Astrocyte (in vitro differentiated cells and primary cell): ENCODE results near the gene HOPX. TPM values are rescaled to one million over a fixed set of nuclear protein-coding genes. Genes with fewer than 3 reads are reported as not detected.

Experiments
- DNase-seq: peaks from one replicate; pipeline ENCODE4 v3.0.0-alpha.2; 2010; ENCODE audit warnings: low read depth
- FAIRE-seq: peaks from 2 replicates; lab custom pipeline; 2011; peaks lifted over from hg19 to GRCh38; lab: Jason Lieb, UNC
- H2AFZ ChIP-seq: 2 replicates; pipeline ENCODE4 v1.6.0; 2012; ENCODE audit warnings: low read depth, low read length, inconsistent platforms
- H3K27ac ChIP-seq: 2 replicates; pipeline ENCODE4 v1.5.1; 2011; ENCODE audit warnings: low read depth, low read length, inconsistent platforms
- H3K27me3 ChIP-seq: 2 replicates; pipeline ENCODE4 v1.6.0; 2011; ENCODE audit warnings: low read length, inconsistent platforms; ENCODE audit not compliant: insufficient read depth
- H3K36me3 ChIP-seq: 2 replicates; pipeline ENCODE4 v1.5.1; 2011; ENCODE audit warnings: low read length, inconsistent platforms; ENCODE audit not compliant: insufficient read depth
- H3K4me1 ChIP-seq: 2 replicates; pipeline ENCODE4 v1.5.1; 2011; ENCODE audit warnings: low read length, inconsistent platforms; ENCODE audit not compliant: insufficient read depth
- H3K4me2 ChIP-seq: 2 replicates; pipeline ENCODE4 v1.6.0; 2012; ENCODE audit warnings: low read length, inconsistent platforms
- H3K4me3 ChIP-seq: 2 replicates; pipeline ENCODE4 v1.5.1; 2011; ENCODE audit warnings: low read depth, mild to moderate bottlenecking, low read length, inconsistent platforms; ENCODE audit not compliant: insufficient read depth
- H3K79me2 ChIP-seq: 2 replicates; pipeline ENCODE4 v1.6.0; 2012; ENCODE audit warnings: mild to moderate bottlenecking, low read length, inconsistent platforms; ENCODE audit not compliant: insufficient read depth
- H3K9ac ChIP-seq: 2 replicates; pipeline ENCODE4 v1.6.0; 2012; ENCODE audit warnings: mild to moderate bottlenecking, low read length, inconsistent platforms
- H3K9me3 ChIP-seq: 2 replicates; pipeline ENCODE4 v1.5.1; 2012; ENCODE audit warnings: low read depth, mild to moderate bottlenecking, low read length, inconsistent platforms; ENCODE audit not compliant: insufficient read depth
- H4K20me1 ChIP-seq: 2 replicates; pipeline ENCODE4 v1.6.0; 2012; ENCODE audit warnings: low read length, inconsistent platforms; ENCODE audit not compliant: insufficient read depth
- H3K27ac Mint-ChIP-seq: one replicate; pipeline ENCODE4 v1.8.0; 2021; ENCODE audit warnings: mild to moderate bottlenecking, mixed read lengths; ENCODE audit not compliant: unreplicated experiment
- H3K27me3 Mint-ChIP-seq: one replicate; pipeline ENCODE4 v1.8.0; 2021; ENCODE audit warnings: low read depth, mixed read lengths; ENCODE audit not compliant: unreplicated experiment
- H3K36me3 Mint-ChIP-seq: one replicate; pipeline ENCODE4 v1.8.0; 2021; ENCODE audit warnings: low read depth, mixed read lengths; ENCODE audit not compliant: unreplicated experiment
- H3K4me1 Mint-ChIP-seq: one replicate; pipeline ENCODE4 v1.8.0; 2021; ENCODE audit warnings: low read depth, mixed read lengths; ENCODE audit not compliant: unreplicated experiment
- H3K4me3 Mint-ChIP-seq: one replicate; pipeline ENCODE4 v1.8.0; 2021; ENCODE audit warnings: mild to moderate bottlenecking, moderate library complexity, mixed read lengths; ENCODE audit not compliant: unreplicated experiment
- H3K9me3 Mint-ChIP-seq: one replicate; pipeline ENCODE4 v1.8.0; 2021; ENCODE audit warnings: mild to moderate bottlenecking, mixed read lengths; ENCODE audit not compliant: unreplicated experiment
- EZH2 ChIP-seq: IDR thresholded peaks from 2 replicates; pipeline ENCODE4 v1.6.1; 2012; ENCODE audit warnings: mild to moderate bottlenecking, low read length, inconsistent platforms; ENCODE audit not compliant: insufficient read depth
- total RNA-seq: library from RNA; stranded (reverse); gene quantifications from 2 replicates; pipeline ENCODE4 v1.2.1, GENCODE V29; 2021
- TF ChIP-seq, protein P1 (sequence below): IDR thresholded peaks from 2 replicates; pipeline ENCODE4 v1.5.1; 2011; ENCODE audit warnings: low read depth, mild to moderate bottlenecking, inconsistent platforms, low read length, moderate library complexity; ENCODE audit not compliant: insufficient read depth

Gene HOPX
- total RNA-seq, 1 donor from 2014 or later: 1.7 TPM

- Histone ChIP-seq H4K20me1 (no peaks in the 10 kb centered on the region), H3K79me2 (no peaks in the 10 kb centered on the region), H3K9me3 (no peaks in the 10 kb centered on the region), H3K36me3 (no peaks in the 10 kb centered on the region), H3K4me1 (peaks cover 13% of the 10 kb centered on the region), H3K4me2 (peak overlapping the region; percentile 13), H3K27me3 (no peaks in the 10 kb centered on the region), H3K9ac (no peak overlapping the region), H2AFZ (no peak overlapping the region), H3K27ac (no peak overlapping the region), H3K4me3 (no peak overlapping the region)
- Mint-ChIP-seq H3K36me3 (no peaks in the 10 kb centered on the region), H3K27me3 (peaks cover 2% of the 10 kb centered on the region), H3K4me3 (no peak overlapping the region), H3K9me3 (no peaks in the 10 kb centered on the region), H3K4me1 (peaks cover 13% of the 10 kb centered on the region), H3K27ac (peak overlapping the region; percentile 75)
- no peak for TF ChIP-seq EZH2
- TF ChIP-seq, protein P1, sequence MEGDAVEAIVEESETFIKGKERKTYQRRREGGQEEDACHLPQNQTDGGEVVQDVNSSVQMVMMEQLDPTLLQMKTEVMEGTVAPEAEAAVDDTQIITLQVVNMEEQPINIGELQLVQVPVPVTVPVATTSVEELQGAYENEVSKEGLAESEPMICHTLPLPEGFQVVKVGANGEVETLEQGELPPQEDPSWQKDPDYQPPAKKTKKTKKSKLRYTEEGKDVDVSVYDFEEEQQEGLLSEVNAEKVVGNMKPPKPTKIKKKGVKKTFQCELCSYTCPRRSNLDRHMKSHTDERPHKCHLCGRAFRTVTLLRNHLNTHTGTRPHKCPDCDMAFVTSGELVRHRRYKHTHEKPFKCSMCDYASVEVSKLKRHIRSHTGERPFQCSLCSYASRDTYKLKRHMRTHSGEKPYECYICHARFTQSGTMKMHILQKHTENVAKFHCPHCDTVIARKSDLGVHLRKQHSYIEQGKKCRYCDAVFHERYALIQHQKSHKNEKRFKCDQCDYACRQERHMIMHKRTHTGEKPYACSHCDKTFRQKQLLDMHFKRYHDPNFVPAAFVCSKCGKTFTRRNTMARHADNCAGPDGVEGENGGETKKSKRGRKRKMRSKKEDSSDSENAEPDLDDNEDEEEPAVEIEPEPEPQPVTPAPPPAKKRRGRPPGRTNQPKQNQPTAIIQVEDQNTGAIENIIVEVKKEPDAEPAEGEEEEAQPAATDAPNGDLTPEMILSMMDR: no peak
- DNase-seq (peak; percentile 23), FAIRE-seq (no peak)
Observed at GRCh38 chr4:56689201-56689969, 8.3 kb upstream of the HOPX start.

DNA sequence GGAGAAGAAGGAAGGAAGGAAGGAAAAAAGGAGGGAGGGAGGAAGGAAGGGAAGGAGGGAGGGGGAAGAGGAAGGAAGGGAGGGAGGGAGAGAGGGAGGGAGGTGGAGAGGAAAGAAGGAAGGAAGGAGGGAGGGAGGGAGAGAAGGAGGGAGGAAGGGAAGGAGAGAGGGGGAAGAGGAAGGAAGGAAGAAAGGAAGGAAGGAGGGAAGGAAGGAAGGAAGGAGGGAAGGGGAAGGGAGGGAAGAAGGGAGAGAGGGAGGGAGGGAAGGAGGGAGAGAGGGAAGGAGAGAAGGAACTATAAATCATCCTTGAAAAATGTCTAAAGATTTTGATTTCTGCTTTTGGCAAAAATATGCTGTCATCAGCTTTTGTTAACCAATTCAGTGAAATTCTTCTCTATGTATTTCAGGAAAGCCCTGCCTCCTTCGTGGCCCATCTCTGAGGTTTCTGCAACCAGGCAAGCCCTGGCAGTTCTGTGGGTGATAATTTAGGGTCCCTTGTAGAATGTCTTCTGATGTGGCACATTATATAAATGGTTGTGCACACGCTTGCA, 7.1 kb upstream of the HOPX start:
- H3K79me2 ChIP-seq: no peaks in the 10 kb centered on the region
- FAIRE-seq (no peak), DNase-seq (no peak)
- no peak overlapping the region for H2AFZ ChIP-seq
- Mint-ChIP-seq H3K4me1 (peaks cover 17% of the 10 kb centered on the region), H3K27ac (no peak overlapping the region), H3K27me3 (peaks cover 2% of the 10 kb centered on the region), H3K4me3 (no peak overlapping the region), H3K9me3 (no peaks in the 10 kb centered on the region), H3K36me3 (no peaks in the 10 kb centered on the region)
- H3K27me3 ChIP-seq: no peaks in the 10 kb centered on the region
- H3K9me3 ChIP-seq: no peaks in the 10 kb centered on the region
- no peak overlapping the region for H3K27ac ChIP-seq
- no peak overlapping the region for H3K4me3 ChIP-seq
- no peaks in the 10 kb centered on the region for H4K20me1 ChIP-seq
- no peaks in the 10 kb centered on the region for H3K36me3 ChIP-seq
- TF ChIP-seq EZH2: no peak
- TF ChIP-seq, protein P1: no peak
- no peak overlapping the region for H3K4me2 ChIP-seq
- H3K9ac ChIP-seq: no peak overlapping the region
- H3K4me1 ChIP-seq: peaks cover 15% of the 10 kb centered on the region
